Kidney epithelial cell (primary cell): ENCODE data around the gene MBNL2. TPM values are rescaled to one million over a fixed set of nuclear protein-coding genes. Genes with fewer than 3 reads are reported as not detected.

ENCODE experiments used
- DNase-seq: peaks from one replicate; pipeline ENCODE4 v3.0.0-alpha.2; 2010; ENCODE audit warnings: low read depth
- H3K27me3 ChIP-seq: 2 replicates; pipeline ENCODE4 v1.6.0; 2011; ENCODE audit warnings: low read length; ENCODE audit not compliant: control insufficient read depth, insufficient read depth
- H3K36me3 ChIP-seq: 2 replicates; pipeline ENCODE4 v1.5.1; 2011; ENCODE audit warnings: low read length; ENCODE audit not compliant: control insufficient read depth, insufficient read depth
- H3K4me3 ChIP-seq: 2 replicates; pipeline ENCODE4 v1.5.1; 2011; ENCODE audit warnings: low read depth, mild to moderate bottlenecking, control low read depth, low read length
- total RNA-seq: library from RNA; depleted of rRNA; stranded (reverse); fragments of >200 nt; gene quantifications from 2 replicates; pipeline ENCODE4 v1.2.3, GENCODE V29; 2015
- TF ChIP-seq, protein P1 (sequence below): IDR thresholded peaks from 2 replicates; pipeline ENCODE4 v1.5.1; 2011; ENCODE audit warnings: mild to moderate bottlenecking, moderate library complexity, low read length, control low read depth, inconsistent platforms; ENCODE audit not compliant: insufficient read depth, poor library complexity, severe bottlenecking

MBNL2 gene
- total RNA-seq, 1 donor from 2014 or later: 42.4 TPM

DNA sequence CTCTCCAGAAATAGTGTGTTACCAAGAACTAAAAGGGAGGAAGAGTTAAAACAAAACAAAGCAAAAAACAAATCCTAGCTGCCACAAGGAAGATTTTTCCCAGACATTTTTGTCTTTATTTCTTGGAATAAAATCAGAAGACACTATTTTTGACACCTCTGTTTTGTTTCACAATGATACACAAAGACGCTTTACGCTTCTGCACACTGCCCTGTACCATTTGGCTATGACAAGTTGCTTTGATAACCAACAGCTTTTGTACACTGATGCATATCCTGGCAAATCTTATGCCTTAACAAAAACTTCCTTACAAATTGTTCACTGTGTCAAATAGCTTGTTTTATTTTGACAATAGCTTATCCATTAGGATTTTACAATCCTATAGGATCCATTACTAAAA lies 108.3 kb downstream of the MBNL2 start:
- DNase-seq: no peak
- H3K27me3 ChIP-seq: no peaks in the 10 kb centered on the region
- no peak overlapping the region for H3K4me3 ChIP-seq
- no peaks in the 10 kb centered on the region for H3K36me3 ChIP-seq
- TF ChIP-seq, protein P1, sequence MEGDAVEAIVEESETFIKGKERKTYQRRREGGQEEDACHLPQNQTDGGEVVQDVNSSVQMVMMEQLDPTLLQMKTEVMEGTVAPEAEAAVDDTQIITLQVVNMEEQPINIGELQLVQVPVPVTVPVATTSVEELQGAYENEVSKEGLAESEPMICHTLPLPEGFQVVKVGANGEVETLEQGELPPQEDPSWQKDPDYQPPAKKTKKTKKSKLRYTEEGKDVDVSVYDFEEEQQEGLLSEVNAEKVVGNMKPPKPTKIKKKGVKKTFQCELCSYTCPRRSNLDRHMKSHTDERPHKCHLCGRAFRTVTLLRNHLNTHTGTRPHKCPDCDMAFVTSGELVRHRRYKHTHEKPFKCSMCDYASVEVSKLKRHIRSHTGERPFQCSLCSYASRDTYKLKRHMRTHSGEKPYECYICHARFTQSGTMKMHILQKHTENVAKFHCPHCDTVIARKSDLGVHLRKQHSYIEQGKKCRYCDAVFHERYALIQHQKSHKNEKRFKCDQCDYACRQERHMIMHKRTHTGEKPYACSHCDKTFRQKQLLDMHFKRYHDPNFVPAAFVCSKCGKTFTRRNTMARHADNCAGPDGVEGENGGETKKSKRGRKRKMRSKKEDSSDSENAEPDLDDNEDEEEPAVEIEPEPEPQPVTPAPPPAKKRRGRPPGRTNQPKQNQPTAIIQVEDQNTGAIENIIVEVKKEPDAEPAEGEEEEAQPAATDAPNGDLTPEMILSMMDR: no peak

GRCh38 chr13:97332742-97333141 lies 110.6 kb downstream of the MBNL2 start:
- DNase-seq: no peak
- TF ChIP-seq, protein P1: no peak
- no peak overlapping the region for H3K4me3 ChIP-seq

GRCh38 chr13:97333983-97334382 lies 111.8 kb downstream of the MBNL2 start:
- TF ChIP-seq, protein P1: no peak
- Histone ChIP-seq H3K27me3 (no peaks in the 10 kb centered on the region), H3K36me3 (no peaks in the 10 kb centered on the region), H3K4me3 (no peak overlapping the region)
- DNase-seq: no peak

More at GRCh38 chr13:97332742-97333141, 110.6 kb downstream of the MBNL2 start:
- H3K36me3 ChIP-seq: no peaks in the 10 kb centered on the region
- H3K27me3 ChIP-seq: no peaks in the 10 kb centered on the region

DNA sequence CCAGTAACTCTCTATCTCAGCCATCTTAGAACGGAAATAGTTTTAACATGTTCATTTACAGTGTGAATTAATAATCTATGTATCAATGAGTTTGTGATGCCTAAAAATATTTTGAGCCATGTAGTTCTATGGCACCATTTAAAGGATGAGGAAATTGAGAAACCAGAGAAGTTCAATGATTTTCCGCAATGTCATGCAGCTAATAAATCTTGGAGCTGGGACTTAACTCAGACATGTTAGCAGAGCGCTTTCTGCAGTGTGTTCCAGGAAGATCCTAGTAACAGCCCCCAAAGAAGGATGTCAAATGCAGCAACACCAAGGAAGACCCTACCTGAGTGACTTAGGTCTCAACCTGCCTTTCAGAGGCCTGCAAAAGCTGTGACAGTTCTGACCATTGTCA lies 112.6 kb downstream of the MBNL2 start:
- Histone ChIP-seq H3K36me3 (no peaks in the 10 kb centered on the region), H3K27me3 (no peaks in the 10 kb centered on the region), H3K4me3 (no peak overlapping the region)
- DNase-seq: no peak
- TF ChIP-seq, protein P1: no peak

GRCh38 chr13:97335488-97336134 lies 113.5 kb downstream of the MBNL2 start:
- no peak for DNase-seq
- Histone ChIP-seq H3K36me3 (no peaks in the 10 kb centered on the region), H3K27me3 (no peaks in the 10 kb centered on the region), H3K4me3 (no peak overlapping the region)
- TF ChIP-seq, protein P1: no peak

DNA sequence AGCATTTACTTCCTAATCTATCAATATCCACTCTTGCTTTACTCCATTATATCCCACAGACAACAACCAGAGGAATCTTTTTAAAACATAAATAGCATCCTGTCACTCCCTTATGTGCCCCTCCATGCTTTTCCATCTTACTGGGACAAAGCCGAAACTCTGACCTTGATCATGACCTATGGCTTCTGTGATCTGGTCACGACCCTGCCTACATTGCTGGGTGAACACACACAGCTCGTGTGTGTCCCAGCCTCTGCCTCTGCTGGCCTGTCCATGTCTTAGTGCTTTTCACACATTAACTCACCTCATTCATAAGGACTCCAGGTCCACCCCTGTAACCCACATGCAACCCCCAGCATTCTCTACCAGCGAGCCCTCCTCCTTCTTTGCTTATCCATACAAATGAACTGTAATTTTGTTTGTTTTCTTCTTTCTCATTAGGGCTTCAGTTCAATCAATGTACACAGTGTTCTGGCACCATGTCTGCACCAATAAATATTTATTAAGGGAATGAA lies 115.9 kb downstream of the MBNL2 start:
- Histone ChIP-seq H3K4me3 (no peak overlapping the region), H3K36me3 (no peaks in the 10 kb centered on the region), H3K27me3 (no peaks in the 10 kb centered on the region)
- no peak for DNase-seq
- TF ChIP-seq, protein P1: no peak
